Endothelial cell (in vitro differentiated cells): ENCODE measurements around the gene B3GNT7. TPM values are rescaled to one million over a fixed set of nuclear protein-coding genes. Genes with fewer than 3 reads are reported as not detected.

ENCODE experiments used
- DNase-seq: peaks from one replicate; pipeline ENCODE4 v3.0.0; 2021; ENCODE audit warnings: low spot score
- H3K27ac Mint-ChIP-seq: one replicate; pipeline ENCODE4 v1.8.0; 2021; ENCODE audit warnings: mixed read lengths, inconsistent platforms; ENCODE audit not compliant: unreplicated experiment
- H3K27me3 Mint-ChIP-seq: one replicate; pipeline ENCODE4 v1.8.0; 2021; ENCODE audit warnings: mild to moderate bottlenecking, moderate library complexity, mixed read lengths, inconsistent platforms; ENCODE audit not compliant: unreplicated experiment
- H3K36me3 Mint-ChIP-seq: one replicate; pipeline ENCODE4 v1.8.0; 2021; ENCODE audit warnings: mild to moderate bottlenecking, low read depth, mixed read lengths, inconsistent platforms; ENCODE audit not compliant: unreplicated experiment
- H3K4me1 Mint-ChIP-seq: one replicate; pipeline ENCODE4 v1.8.0; 2021; ENCODE audit warnings: mild to moderate bottlenecking, mixed read lengths, inconsistent platforms; ENCODE audit not compliant: unreplicated experiment
- H3K4me3 Mint-ChIP-seq: one replicate; pipeline ENCODE4 v1.8.0; 2021; ENCODE audit warnings: mild to moderate bottlenecking, mixed read lengths, inconsistent platforms; ENCODE audit not compliant: unreplicated experiment
- H3K9me3 Mint-ChIP-seq: one replicate; pipeline ENCODE4 v1.8.0; 2021; ENCODE audit warnings: mixed read lengths, inconsistent platforms; ENCODE audit not compliant: unreplicated experiment
- CTCF ChIP-seq: fragments of 200-600 bp; sonication (generic); IDR thresholded peaks from one replicate; pipeline ENCODE4 v1.5.0; 2021; ENCODE audit warnings: antibody characterized with exemption; ENCODE audit not compliant: unreplicated experiment
- total RNA-seq: library from RNA; stranded (reverse); fragmentation: NEBNext Ultra II Directional; extraction: Animal tissue kit (Norgen Biotek cat#: 25700); gene quantifications from one replicate; pipeline ENCODE4 v1.2.1, GENCODE V29; 2021; ENCODE audit not compliant: unreplicated experiment

Gene B3GNT7
- total RNA-seq, 1 donor from 2014 or later = 5.3 TPM

GRCh38 chr2:231360401-231360800 lies 35.1 kb upstream of the B3GNT7 start:
- no peaks in the 10 kb centered on the region for H3K9me3 Mint-ChIP-seq
- DNase-seq = no peak
- peaks cover 4% of the 10 kb centered on the region for H3K27me3 Mint-ChIP-seq
- no peak overlapping the region for H3K27ac Mint-ChIP-seq
- H3K36me3 Mint-ChIP-seq = no peaks in the 10 kb centered on the region
- peaks cover 9% of the 10 kb centered on the region for H3K4me1 Mint-ChIP-seq
- no peak overlapping the region for H3K4me3 Mint-ChIP-seq
- TF ChIP-seq CTCF = no peak

- Mint-ChIP-seq H3K4me1 (peaks cover 9% of the 10 kb centered on the region), H3K36me3 (no peaks in the 10 kb centered on the region), H3K4me3 (no peak overlapping the region), H3K27me3 (peaks cover 4% of the 10 kb centered on the region), H3K27ac (no peak overlapping the region), H3K9me3 (no peaks in the 10 kb centered on the region)
- no peak for TF ChIP-seq CTCF
- no peak for DNase-seq
Measured at GRCh38 chr2:231360881-231361371, 34.6 kb upstream of the B3GNT7 start.

- Mint-ChIP-seq H3K9me3 (no peaks in the 10 kb centered on the region), H3K36me3 (no peaks in the 10 kb centered on the region), H3K4me3 (no peak overlapping the region), H3K27me3 (peaks cover 4% of the 10 kb centered on the region), H3K27ac (no peak overlapping the region), H3K4me1 (peaks cover 9% of the 10 kb centered on the region)
- DNase-seq = no peak
- TF ChIP-seq CTCF = no peak
Measured at GRCh38 chr2:231361701-231362554, 33.6 kb upstream of the B3GNT7 start.

- TF ChIP-seq CTCF = no peak
- DNase-seq = no peak
- Mint-ChIP-seq H3K27me3 (peaks cover 4% of the 10 kb centered on the region), H3K36me3 (no peaks in the 10 kb centered on the region), H3K9me3 (no peaks in the 10 kb centered on the region), H3K4me3 (no peak overlapping the region), H3K27ac (no peak overlapping the region), H3K4me1 (peaks cover 9% of the 10 kb centered on the region)
Measured at GRCh38 chr2:231362555-231363184, 32.8 kb upstream of the B3GNT7 start.

GRCh38 chr2:231364061-231364460 lies 31.4 kb upstream of the B3GNT7 start:
- Mint-ChIP-seq H3K36me3 (no peaks in the 10 kb centered on the region), H3K4me1 (peaks cover 9% of the 10 kb centered on the region), H3K9me3 (no peaks in the 10 kb centered on the region), H3K27ac (no peak overlapping the region), H3K4me3 (no peak overlapping the region), H3K27me3 (peaks cover 4% of the 10 kb centered on the region)
- no peak for TF ChIP-seq CTCF
- DNase-seq = no peak
